HFFc6 (cell line): ENCODE measurements around the gene RIPK1. TPM values are rescaled to one million over a fixed set of nuclear protein-coding genes. Genes with fewer than 3 reads are reported as not detected.
"Not testable (repeated sequence)": the region's sequence is repeated elsewhere in the genome, so short reads cannot be mapped to it uniquely, and the experiment has no call there.

Experiments used
- DNase-seq: peaks from one replicate; pipeline ENCODE4 v3.0.0-alpha.2; 2018
- H3K27ac Mint-ChIP-seq: 2 replicates; pipeline ENCODE4 v1.8.0; 2020; ENCODE audit warnings: mild to moderate bottlenecking, mixed read lengths
- H3K27me3 Mint-ChIP-seq: 2 replicates; pipeline ENCODE4 v1.8.0; 2021; ENCODE audit warnings: mild to moderate bottlenecking, moderate library complexity, mixed read lengths; ENCODE audit not compliant: insufficient read depth
- H3K36me3 Mint-ChIP-seq: 2 replicates; pipeline ENCODE4 v1.8.0; 2021; ENCODE audit warnings: low read depth, mixed read lengths
- H3K4me1 Mint-ChIP-seq: 2 replicates; pipeline ENCODE4 v1.8.0; 2020; ENCODE audit warnings: low read depth, mixed read lengths
- H3K4me3 Mint-ChIP-seq: 2 replicates; pipeline ENCODE4 v1.8.0; 2020; ENCODE audit warnings: mild to moderate bottlenecking, moderate library complexity, mixed read lengths
- H3K9me3 Mint-ChIP-seq: 2 replicates; pipeline ENCODE4 v1.8.0; 2020; ENCODE audit warnings: mild to moderate bottlenecking, mixed read lengths
- long read RNA-seq: library from polyadenylated mRNA; unstranded; transcript quantifications from one replicate; pipeline ENCODE4 v2.0.0, GENCODE V29; 2019
- total RNA-seq, 6 experiments: library from RNA; stranded (reverse); fragmentation: NEBNext Ultra II Directional; extraction: Animal tissue kit (Norgen Biotek cat#: 25700); gene quantifications; 2 replicates in 1 of 6; 3 replicates in 5 of 6; pipeline ENCODE4 v1.2.3, GENCODE V29; 2021
- TF ChIP-seq, protein P1 (sequence below): fragments of 200-600 bp; sonication (generic); IDR thresholded peaks from 2 replicates; pipeline ENCODE4 v1.5.0; 2021; ENCODE audit warnings: antibody characterized with exemption, mild to moderate bottlenecking

RIPK1 gene
- total RNA-seq: 10 to 100 TPM; 19.9 to 24.9 (median 22.2) TPM
- long read RNA-seq, full-length matches to known transcripts: 3 of 10 reads
- long read RNA-seq, partial matches to known transcripts: 2 of 10 reads
- long read RNA-seq, other reads (novel, unspliced or antisense): 5 of 10 reads

- peak; percentile 86 for DNase-seq
- Mint-ChIP-seq H3K4me1 (peaks cover 70% of the 10 kb centered on the region), H3K9me3 (no peaks in the 10 kb centered on the region), H3K27me3 (peaks cover 6% of the 10 kb centered on the region), H3K4me3 (peak within 1 kb of the TSS; percentile 99), H3K27ac (peak within 1 kb of the TSS; percentile 97), H3K36me3 (peaks cover 25% of the 10 kb centered on the region)
- TF ChIP-seq, protein P1, sequence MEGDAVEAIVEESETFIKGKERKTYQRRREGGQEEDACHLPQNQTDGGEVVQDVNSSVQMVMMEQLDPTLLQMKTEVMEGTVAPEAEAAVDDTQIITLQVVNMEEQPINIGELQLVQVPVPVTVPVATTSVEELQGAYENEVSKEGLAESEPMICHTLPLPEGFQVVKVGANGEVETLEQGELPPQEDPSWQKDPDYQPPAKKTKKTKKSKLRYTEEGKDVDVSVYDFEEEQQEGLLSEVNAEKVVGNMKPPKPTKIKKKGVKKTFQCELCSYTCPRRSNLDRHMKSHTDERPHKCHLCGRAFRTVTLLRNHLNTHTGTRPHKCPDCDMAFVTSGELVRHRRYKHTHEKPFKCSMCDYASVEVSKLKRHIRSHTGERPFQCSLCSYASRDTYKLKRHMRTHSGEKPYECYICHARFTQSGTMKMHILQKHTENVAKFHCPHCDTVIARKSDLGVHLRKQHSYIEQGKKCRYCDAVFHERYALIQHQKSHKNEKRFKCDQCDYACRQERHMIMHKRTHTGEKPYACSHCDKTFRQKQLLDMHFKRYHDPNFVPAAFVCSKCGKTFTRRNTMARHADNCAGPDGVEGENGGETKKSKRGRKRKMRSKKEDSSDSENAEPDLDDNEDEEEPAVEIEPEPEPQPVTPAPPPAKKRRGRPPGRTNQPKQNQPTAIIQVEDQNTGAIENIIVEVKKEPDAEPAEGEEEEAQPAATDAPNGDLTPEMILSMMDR: peak; percentile 49; the same call in 1 of the 2 replicates
These were observed at the start of gene RIPK1 for GRCh38 chr6:3068329-3069214. TSS of gene RIPK1 (plus strand) at chr6:3068494. CDS start at chr6:3076824, 8,330 bp downstream.

DNA sequence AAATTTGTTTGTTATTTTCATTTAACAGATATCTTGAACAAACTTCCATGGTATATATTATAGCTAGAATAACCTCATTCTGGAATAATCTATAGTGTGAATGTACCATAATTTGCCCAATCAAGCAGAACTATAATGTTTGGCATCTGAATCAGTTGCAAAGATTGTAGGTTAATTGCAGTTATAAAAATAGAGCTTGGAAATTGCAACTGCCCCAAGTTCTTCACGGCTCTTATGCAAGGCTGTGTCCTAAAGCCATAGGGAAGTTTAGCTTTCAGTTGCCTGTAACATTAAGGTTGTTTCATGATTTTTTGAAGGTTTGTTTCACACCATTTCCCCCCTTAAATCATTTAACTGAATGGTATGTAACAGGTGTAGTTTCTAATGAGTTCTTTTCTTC lies 49.2 kb upstream of the RIPK1 start:
- Mint-ChIP-seq H3K36me3 (peaks cover 37% of the 10 kb centered on the region), H3K27ac (no peak overlapping the region), H3K4me1 (peaks cover 15% of the 10 kb centered on the region), H3K4me3 (no peak overlapping the region), H3K9me3 (peaks cover 8% of the 10 kb centered on the region), H3K27me3 (peaks cover 1% of the 10 kb centered on the region; the same call in 1 of the 2 replicates)
- no peak for DNase-seq
- TF ChIP-seq, protein P1: no peak

DNA sequence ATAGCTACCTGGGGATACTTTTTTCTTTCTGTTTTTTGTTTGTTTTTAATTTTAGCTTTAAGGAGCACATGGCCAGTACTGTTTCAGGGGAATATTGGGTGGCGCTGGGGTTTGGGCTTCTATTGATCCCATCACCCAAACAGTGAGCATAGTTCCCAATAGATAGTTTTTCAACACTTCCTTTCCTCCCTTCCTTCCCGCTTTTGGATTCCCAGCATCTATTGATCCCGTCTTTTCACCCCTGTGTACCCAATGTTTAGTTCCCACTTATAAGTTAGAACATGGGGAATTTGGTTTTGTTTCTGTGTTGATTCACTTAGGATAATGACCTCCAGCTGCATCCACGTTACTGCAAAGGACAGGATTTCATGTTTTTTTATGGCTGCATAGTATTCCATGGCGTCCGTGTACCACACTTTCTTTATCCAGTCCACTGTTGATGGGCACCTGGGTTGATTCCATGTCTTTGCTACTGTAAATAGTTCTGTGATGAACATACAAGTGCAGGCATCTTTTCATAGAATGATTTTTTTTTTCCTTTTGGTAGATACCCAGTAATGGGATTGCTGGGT lies 48.5 kb upstream of the RIPK1 start:
- peaks cover 22% of the 10 kb centered on the region for H3K4me1 Mint-ChIP-seq
- peaks cover 8% of the 10 kb centered on the region for H3K9me3 Mint-ChIP-seq
- no peak for DNase-seq
- no peak overlapping the region for H3K27ac Mint-ChIP-seq
- H3K4me3 Mint-ChIP-seq: no peak overlapping the region
- H3K27me3 Mint-ChIP-seq: peaks cover 1% of the 10 kb centered on the region; the same call in 1 of the 2 replicates
- TF ChIP-seq, protein P1: no peak
- H3K36me3 Mint-ChIP-seq: peaks cover 37% of the 10 kb centered on the region

DNA sequence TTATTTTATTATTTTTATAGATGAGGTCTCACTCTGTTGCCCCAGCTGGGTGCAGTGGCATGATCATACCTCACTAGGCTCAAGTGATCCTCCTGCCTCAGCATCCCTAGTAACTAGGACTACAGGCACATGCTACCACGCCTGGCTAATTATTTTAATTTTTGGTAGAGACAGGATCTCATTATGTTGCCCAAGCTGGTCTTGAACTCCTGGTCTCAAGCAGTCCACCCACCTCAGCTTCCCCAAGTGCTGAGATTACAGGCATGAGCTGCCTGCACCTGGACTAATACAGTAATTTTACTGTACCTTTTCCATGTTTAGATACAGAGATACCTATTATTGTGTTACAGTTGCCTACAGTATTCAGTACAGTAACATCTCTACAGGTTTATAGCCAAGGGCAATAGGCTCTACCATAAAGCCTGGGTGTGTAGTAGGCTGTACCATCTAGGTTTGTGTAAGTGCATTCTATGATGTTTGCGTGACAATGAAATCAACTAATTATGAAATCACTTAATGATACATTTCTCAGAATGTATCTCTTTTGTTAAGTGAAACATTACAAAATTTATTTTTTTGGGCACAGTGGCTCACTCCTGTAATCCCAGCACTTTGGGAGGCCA lies 47.2 kb upstream of the RIPK1 start:
- peaks cover 33% of the 10 kb centered on the region for H3K36me3 Mint-ChIP-seq
- not testable (repeated sequence) for H3K4me3 Mint-ChIP-seq, H3K27ac Mint-ChIP-seq, H3K9me3 Mint-ChIP-seq, H3K27me3 Mint-ChIP-seq, DNase-seq
- H3K4me1 Mint-ChIP-seq: peaks cover 29% of the 10 kb centered on the region

- TF ChIP-seq, protein P1: no peak
- H3K27me3 Mint-ChIP-seq: peaks cover 3% of the 10 kb centered on the region; the same call in 1 of the 2 replicates
- no peak for DNase-seq
- peak overlapping the region; percentile 96 for H3K27ac Mint-ChIP-seq
- H3K9me3 Mint-ChIP-seq: peaks cover 8% of the 10 kb centered on the region
- H3K4me1 Mint-ChIP-seq: peaks cover 36% of the 10 kb centered on the region
- peaks cover 32% of the 10 kb centered on the region for H3K36me3 Mint-ChIP-seq
- H3K4me3 Mint-ChIP-seq: peak overlapping the region; percentile 67
These were observed 45.3 kb upstream of the RIPK1 start for GRCh38 chr6:3022765-3023662.
